Upper lobe of left lung (tissue), 6 donors: ENCODE measurements around the gene CSTPP1. TPM values are rescaled to one million over a fixed set of nuclear protein-coding genes. Genes with fewer than 3 reads are reported as not detected.
A peak's percentile ranks its signal among the peaks of the same experiment; 100 is the strongest.

Source experiments
- ATAC-seq, 2 donors: fragments of 200-7000 bp; cut with Tn5 transposase; one replicate each; pipeline ENCODE4 v1.9.1; 2022; ENCODE audit warnings: mild to moderate bottlenecking in 2 of 2, moderate library complexity in 2 of 2; ENCODE audit not compliant: low FRiP score in 2 of 2
- DNase-seq, 2 donors: peaks; one replicate each; pipeline ENCODE4 v3.0.0-alpha.2; 2019 to 2020
- H3K27ac ChIP-seq, 4 donors: fragments of 200-600 bp; sonication (generic); one replicate each; pipeline ENCODE4 v1.5.1; 2016 to 2019
- H3K27me3 ChIP-seq, 4 donors: fragments of 200-600 bp; sonication (generic); one replicate each; pipeline ENCODE4 v1.5.1; 2017 to 2019
- H3K36me3 ChIP-seq, 4 donors: fragments of 200-600 bp; sonication (generic); one replicate each; pipeline ENCODE4 v1.5.1; 2016 to 2019
- H3K4me1 ChIP-seq, 4 donors: fragments of 200-600 bp; sonication (generic); one replicate each; pipeline ENCODE4 v1.5.1; 2018 to 2019
- H3K4me3 ChIP-seq, 4 donors: fragments of 200-600 bp; sonication (generic); one replicate each; pipeline ENCODE4 v1.5.1; 2017 to 2019; ENCODE audit warnings: mild to moderate bottlenecking in 2 of 4, moderate library complexity in 1 of 4
- H3K9me3 ChIP-seq, 4 donors: fragments of 200-600 bp; sonication (generic); one replicate each; pipeline ENCODE4 v1.5.1; 2018 to 2019
- CTCF ChIP-seq, 6 experiments: fragments of 450-650 bp in 4 of 6; fragments of 200-600 bp in 2 of 6; sonication (generic) in 2 of 6; IDR thresholded peaks; one replicate each; pipeline ENCODE4 v1.5.1; 2016 to 2019; ENCODE audit warnings: antibody characterized with exemption in 6 of 6
- EP300 ChIP-seq, 4 donors: sonication (generic); formaldehyde crosslinking; IDR thresholded peaks; one replicate each; pipeline ENCODE4 v1.5.1; 2017; ENCODE audit warnings: antibody characterized with exemption in 4 of 4, control low read depth in 2 of 4
- POLR2A ChIP-seq, 4 donors: fragments of 450-650 bp; IDR thresholded peaks; one replicate each; pipeline ENCODE4 v1.5.1; 2016 to 2017; ENCODE audit warnings: antibody characterized with exemption in 4 of 4, mild to moderate bottlenecking in 2 of 4
- POLR2AphosphoS5 ChIP-seq, 2 donors: sonication (generic); formaldehyde crosslinking; IDR thresholded peaks; one replicate each; pipeline ENCODE4 v1.5.1; 2017; ENCODE audit warnings: antibody characterized with exemption in 2 of 2
- WGBS, 2 donors: methylation state at CpG; one replicate each; pipeline ENCODE4 v1.1.5; 2017 to 2018; 5-methylcytosine and 5-hydroxymethylcytosine counted together
- total RNA-seq, 6 donors: library from RNA; depleted of rRNA in 4 of 6; stranded (reverse); fragments of >200 nt in 4 of 6; gene quantifications; one replicate each; pipeline versions ENCODE4 v1.1.0 to v1.2.1, GENCODE V29; 2016 to 2021
- donor health status: DM: no; HTN: no; CAD: no; lungs with moderate emphysema.
- donor health status: DM: no; HTN: yes; CAD: no; lungs with severe emphysema.

CSTPP1 gene
- total RNA-seq, 6 donors from 2014 or later = 23.9 to 71.2 (median 47.2) TPM

DNA sequence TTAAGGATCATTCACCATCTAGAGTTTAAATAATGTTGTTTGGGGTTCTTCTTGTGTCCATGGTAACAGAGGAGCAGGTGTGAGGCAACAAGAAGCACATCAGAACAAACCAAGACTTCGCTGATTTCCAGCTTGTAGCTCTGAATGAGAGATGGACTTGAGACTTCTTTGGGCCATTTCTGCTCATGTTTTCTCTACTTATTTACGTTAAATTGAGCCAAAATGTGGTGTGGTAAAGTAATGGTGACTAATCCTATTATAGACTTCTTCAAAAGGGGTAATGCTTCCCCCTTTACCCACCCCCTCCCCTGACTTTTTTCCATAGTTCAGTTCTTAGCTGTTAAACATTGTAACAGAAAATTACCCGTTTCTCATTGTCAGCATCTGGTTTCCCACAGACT lies 65.2 kb downstream of the CSTPP1 start:
- Histone ChIP-seq H3K27ac (no peak overlapping the region), H3K27me3 (no peaks in the 10 kb centered on the region), H3K36me3 (peaks cover 0 to 4% (median 0%) of the 10 kb centered on the region in 4 donors), H3K4me3 (no peak overlapping the region), H3K4me1 (peaks cover 25 to 32% (median 29%) of the 10 kb centered on the region in 4 donors), H3K9me3 (no peaks in the 10 kb centered on the region)
- no peak for ATAC-seq
- WGBS, 2 donors = 65 to 70% methylated on average over 3 of the region's 3 CpGs
- TF ChIP-seq CTCF (IDR thresholded peaks at IDR 0.05) = no peak
- no peak for DNase-seq

GRCh38 chr11:47002390-47002789 lies 65.8 kb downstream of the CSTPP1 start:
- peaks cover 25 to 32% (median 29%) of the 10 kb centered on the region in 4 donors for H3K4me1 ChIP-seq
- no peaks in the 10 kb centered on the region for H3K27me3 ChIP-seq
- H3K4me3 ChIP-seq = no peak overlapping the region
- 0 to 11% methylated on average over 1 of the region's 1 CpG for WGBS, 2 donors
- peaks cover 0 to 4% (median 0%) of the 10 kb centered on the region in 4 donors for H3K36me3 ChIP-seq
- DNase-seq (no peak), ATAC-seq (no peak)
- TF ChIP-seq CTCF (IDR thresholded peaks at IDR 0.05) (no peak), EP300 (IDR thresholded peaks at IDR 0.05) (no peak), POLR2AphosphoS5 (IDR thresholded peaks at IDR 0.05) (no peak), POLR2A (IDR thresholded peaks at IDR 0.05) (no peak)
- peak overlapping the region in 1 of 4 donors; percentile 6 for H3K27ac ChIP-seq
- H3K9me3 ChIP-seq = no peaks in the 10 kb centered on the region

GRCh38 chr11:47003180-47003877 lies 66.8 kb downstream of the CSTPP1 start:
- Histone ChIP-seq H3K4me1 (peaks cover 25 to 32% (median 29%) of the 10 kb centered on the region in 4 donors), H3K27me3 (no peaks in the 10 kb centered on the region), H3K4me3 (no peak overlapping the region), H3K9me3 (no peaks in the 10 kb centered on the region), H3K27ac (peak overlapping the region in 1 of 4 donors; percentile 6), H3K36me3 (no peaks in the 10 kb centered on the region)
- TF ChIP-seq POLR2A (IDR thresholded peaks at IDR 0.05) = no peak
- TF ChIP-seq CTCF (IDR thresholded peaks at IDR 0.05) = no peak
- TF ChIP-seq EP300 (IDR thresholded peaks at IDR 0.05) = no peak
- no peak for TF ChIP-seq POLR2AphosphoS5 (IDR thresholded peaks at IDR 0.05)
- WGBS, 2 donors = 47 to 53% methylated on average over 3 of the region's 3 CpGs
- ATAC-seq = no peak
- no peak for DNase-seq

DNA sequence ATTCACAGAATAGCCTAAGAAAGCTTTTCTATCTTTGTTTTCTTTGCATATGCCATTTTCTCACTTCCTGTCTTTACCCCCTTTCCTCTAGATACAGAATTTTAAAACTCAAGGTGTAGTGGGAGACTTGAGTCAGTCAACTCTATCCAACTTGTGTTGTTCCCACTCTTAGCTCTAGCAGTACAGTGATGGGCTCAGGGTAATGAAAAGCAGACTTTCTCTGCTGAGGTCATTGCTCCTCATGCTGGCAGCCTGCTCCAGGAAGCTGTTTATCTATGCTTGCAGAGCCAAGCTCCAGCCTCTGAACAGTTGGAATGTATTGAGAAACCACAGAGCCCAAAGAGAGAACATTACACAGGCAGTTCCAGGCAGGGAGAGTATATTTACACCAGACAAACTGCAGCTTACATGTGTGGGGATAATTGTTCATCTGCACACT lies 68.1 kb downstream of the CSTPP1 start:
- DNase-seq = peak in 1 of 2 donors; percentile 76
- no peak overlapping the region for H3K4me3 ChIP-seq
- no peaks in the 10 kb centered on the region for H3K9me3 ChIP-seq
- H3K27me3 ChIP-seq = no peaks in the 10 kb centered on the region
- no peaks in the 10 kb centered on the region for H3K36me3 ChIP-seq
- ATAC-seq = peak; percentile 84 to 98
- peak overlapping the region in 2 of 4 donors; percentile 5 to 30 for H3K27ac ChIP-seq
- TF ChIP-seq CTCF (IDR thresholded peaks at IDR 0.05) = no peak
- no peak for TF ChIP-seq EP300 (IDR thresholded peaks at IDR 0.05)
- peak in 1 of 2 donors; percentile 51 for TF ChIP-seq POLR2AphosphoS5 (IDR thresholded peaks at IDR 0.05)
- H3K4me1 ChIP-seq = peaks cover 25 to 32% (median 29%) of the 10 kb centered on the region in 4 donors

GRCh38 chr11:47005441-47005840 lies 68.9 kb downstream of the CSTPP1 start:
- Histone ChIP-seq H3K27ac (peak overlapping the region in 1 of 4 donors; percentile 30), H3K4me3 (no peak overlapping the region), H3K4me1 (peaks cover 25 to 32% (median 29%) of the 10 kb centered on the region in 4 donors), H3K9me3 (no peaks in the 10 kb centered on the region), H3K36me3 (no peaks in the 10 kb centered on the region), H3K27me3 (no peaks in the 10 kb centered on the region)
- DNase-seq = no peak
- no peak for ATAC-seq
- TF ChIP-seq CTCF (IDR thresholded peaks at IDR 0.05) (no peak), POLR2A (IDR thresholded peaks at IDR 0.05) (no peak), EP300 (IDR thresholded peaks at IDR 0.05) (no peak), POLR2AphosphoS5 (IDR thresholded peaks at IDR 0.05) (no peak)
